ENCODE measurements around the gene HECA. TPM values are rescaled to one million over a fixed set of nuclear protein-coding genes. Genes with fewer than 3 reads are reported as not detected.

HECA gene
- total RNA-seq, 1 donor from 2014 or later = 27.5 TPM

- no peaks in the 10 kb centered on the region for H3K27me3 Mint-ChIP-seq (ENCODE audit: low read depth)
- peaks cover 9% of the 10 kb centered on the region for H3K36me3 Mint-ChIP-seq
- H3K9me3 Mint-ChIP-seq = peaks cover 6% of the 10 kb centered on the region
- H3K4me1 Mint-ChIP-seq = peaks cover 49% of the 10 kb centered on the region
- TF ChIP-seq CTCF (IDR thresholded peaks at IDR 0.05; ENCODE audit: unreplicated experiment) = no peak
- DNase-seq (ENCODE audit: low spot score in 2 of 2, unreplicated experiment in 2 of 2) = no peak
- H3K4me3 Mint-ChIP-seq = no peak overlapping the region
- H3K27ac Mint-ChIP-seq = no peak overlapping the region
Observed at GRCh38 chr6:139146317-139146726, 11.4 kb downstream of the HECA start.

GRCh38 chr6:139147628-139148027 is 12.7 kb downstream of the HECA start:
- no peak for TF ChIP-seq CTCF (IDR thresholded peaks at IDR 0.05; ENCODE audit: unreplicated experiment)
- Mint-ChIP-seq H3K27ac (no peak overlapping the region), H3K9me3 (peaks cover 6% of the 10 kb centered on the region), H3K4me1 (peaks cover 62% of the 10 kb centered on the region), H3K27me3 (ENCODE audit: low read depth) (no peaks in the 10 kb centered on the region), H3K4me3 (no peak overlapping the region), H3K36me3 (peaks cover 5% of the 10 kb centered on the region)
- no peak for DNase-seq (ENCODE audit: low spot score in 2 of 2, unreplicated experiment in 2 of 2)

- Mint-ChIP-seq H3K36me3 (no peaks in the 10 kb centered on the region), H3K27ac (peak overlapping the region; percentile 31), H3K9me3 (no peaks in the 10 kb centered on the region), H3K4me1 (peaks cover 66% of the 10 kb centered on the region), H3K4me3 (no peak overlapping the region), H3K27me3 (ENCODE audit: low read depth) (no peaks in the 10 kb centered on the region)
- DNase-seq (ENCODE audit: low spot score in 2 of 2, unreplicated experiment in 2 of 2) = no peak
- TF ChIP-seq CTCF (IDR thresholded peaks at IDR 0.05; ENCODE audit: unreplicated experiment) = no peak
Observed at GRCh38 chr6:139148557-139149235, 13.8 kb downstream of the HECA start.

GRCh38 chr6:139149383-139149782 is 14.5 kb downstream of the HECA start:
- Mint-ChIP-seq H3K27me3 (ENCODE audit: low read depth) (no peaks in the 10 kb centered on the region), H3K36me3 (no peaks in the 10 kb centered on the region), H3K27ac (peak overlapping the region; percentile 10), H3K4me3 (no peak overlapping the region), H3K9me3 (no peaks in the 10 kb centered on the region), H3K4me1 (peaks cover 69% of the 10 kb centered on the region)
- DNase-seq (ENCODE audit: low spot score in 2 of 2, unreplicated experiment in 2 of 2) = no peak
- no peak for TF ChIP-seq CTCF (IDR thresholded peaks at IDR 0.05; ENCODE audit: unreplicated experiment)

- Mint-ChIP-seq H3K36me3 (no peaks in the 10 kb centered on the region), H3K4me1 (peaks cover 58% of the 10 kb centered on the region), H3K4me3 (peak overlapping the region; percentile 7), H3K9me3 (no peaks in the 10 kb centered on the region), H3K27me3 (ENCODE audit: low read depth) (no peaks in the 10 kb centered on the region), H3K27ac (peak overlapping the region; percentile 70)
- TF ChIP-seq CTCF (IDR thresholded peaks at IDR 0.05; ENCODE audit: unreplicated experiment) = no peak
- no peak for DNase-seq (ENCODE audit: low spot score in 2 of 2, unreplicated experiment in 2 of 2)
Observed at GRCh38 chr6:139150920-139151319, 16.0 kb downstream of the HECA start.

Measured in mesothelial cell of epicardium (in vitro differentiated cells).